Measurements from ENCODE around the gene CTNNA2.

Gene CTNNA2

DNA sequence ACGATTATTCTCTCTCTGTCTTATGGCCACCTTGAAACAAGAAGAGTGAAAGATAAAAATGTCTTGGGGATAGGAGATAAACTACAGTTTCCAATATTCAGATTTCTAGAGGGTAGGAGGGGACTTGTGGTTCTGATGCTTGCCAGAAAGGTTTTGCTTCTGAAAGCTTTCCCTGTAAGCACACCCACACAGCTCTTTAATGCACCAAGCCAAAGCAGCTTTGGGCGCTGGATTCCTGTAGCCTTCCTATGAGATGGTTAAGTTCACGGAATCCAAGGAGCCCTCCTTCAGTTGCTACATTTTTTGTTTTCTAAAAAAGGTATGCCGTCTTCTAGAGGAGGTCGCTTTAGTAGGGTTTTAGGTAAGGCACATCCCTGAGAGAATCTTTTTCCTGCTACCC is 786.8 kb downstream of the CTNNA2 start:
- DNase-seq = no peak

GRCh38 chr2:80300346-80300745 is 787.5 kb downstream of the CTNNA2 start:
- DNase-seq = no peak

DNA sequence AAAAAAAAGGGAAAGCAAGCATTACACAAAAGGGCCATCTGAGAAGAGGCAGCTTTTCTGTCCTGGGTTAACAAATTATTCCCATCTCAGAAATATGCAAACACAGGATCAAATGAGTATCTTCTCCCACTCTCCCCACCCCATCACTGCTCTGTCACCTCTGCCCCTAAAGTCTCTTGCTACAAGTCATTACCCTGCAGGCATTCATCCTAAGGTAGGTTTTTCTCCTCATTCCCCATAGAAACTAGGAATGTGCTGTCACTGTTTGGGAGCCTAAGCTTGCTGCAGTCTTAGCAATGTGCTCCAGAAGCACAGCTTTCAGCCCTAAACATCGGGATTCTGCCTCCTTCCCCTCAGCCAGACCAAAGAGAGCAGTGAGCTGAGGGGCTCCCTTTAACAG is 788.1 kb downstream of the CTNNA2 start:
- no peak for DNase-seq

- no peak for DNase-seq
These were observed 789.1 kb downstream of the CTNNA2 start for GRCh38 chr2:80302001-80302313.

GRCh38 chr2:80302314-80303005 is 789.6 kb downstream of the CTNNA2 start:
- no peak for DNase-seq

DNA sequence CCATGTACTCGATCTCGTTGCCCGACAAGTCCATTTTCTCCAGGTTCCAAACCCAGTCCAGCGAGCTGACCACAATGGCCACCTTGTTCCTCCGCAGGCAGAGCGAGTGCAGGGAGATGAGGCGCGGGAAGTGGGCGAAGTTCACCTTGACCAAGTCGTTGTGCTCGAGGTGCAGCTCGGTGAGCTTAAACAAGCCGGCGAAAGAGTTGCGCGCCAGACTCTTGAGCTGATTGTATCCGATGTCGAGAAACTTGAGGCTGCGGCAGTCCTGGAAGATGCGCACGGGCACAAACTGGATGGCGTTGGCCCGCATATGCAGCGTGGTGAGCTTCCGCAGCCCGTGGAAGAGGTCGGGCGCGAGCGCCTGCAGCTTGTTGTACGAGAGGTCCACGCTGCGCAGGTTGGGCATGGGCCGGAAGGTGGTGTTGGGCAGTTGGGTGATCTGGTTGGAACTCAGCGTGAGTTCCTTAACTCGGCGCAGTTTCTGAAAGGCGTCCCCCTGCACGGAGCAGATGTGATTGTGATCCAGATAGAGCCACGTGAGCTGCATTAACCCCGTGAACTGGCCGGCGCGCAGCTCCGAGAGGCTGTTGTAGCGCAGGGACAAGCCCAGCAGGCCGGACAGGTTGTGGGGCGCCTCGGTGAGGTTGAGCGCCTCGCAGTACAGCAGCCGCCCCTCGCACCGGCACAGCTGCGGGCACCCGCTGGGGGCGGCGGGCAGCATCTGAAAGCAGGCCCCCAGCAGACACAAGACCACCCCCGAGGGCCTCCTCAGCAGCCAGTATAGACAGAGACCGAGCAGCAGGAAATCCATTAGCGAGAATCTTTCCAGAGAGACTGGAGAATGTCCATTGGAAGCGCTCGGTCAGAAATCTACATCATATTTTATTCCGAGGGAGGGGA is 790.4 kb downstream of the CTNNA2 start:
- no peak for DNase-seq

DNA sequence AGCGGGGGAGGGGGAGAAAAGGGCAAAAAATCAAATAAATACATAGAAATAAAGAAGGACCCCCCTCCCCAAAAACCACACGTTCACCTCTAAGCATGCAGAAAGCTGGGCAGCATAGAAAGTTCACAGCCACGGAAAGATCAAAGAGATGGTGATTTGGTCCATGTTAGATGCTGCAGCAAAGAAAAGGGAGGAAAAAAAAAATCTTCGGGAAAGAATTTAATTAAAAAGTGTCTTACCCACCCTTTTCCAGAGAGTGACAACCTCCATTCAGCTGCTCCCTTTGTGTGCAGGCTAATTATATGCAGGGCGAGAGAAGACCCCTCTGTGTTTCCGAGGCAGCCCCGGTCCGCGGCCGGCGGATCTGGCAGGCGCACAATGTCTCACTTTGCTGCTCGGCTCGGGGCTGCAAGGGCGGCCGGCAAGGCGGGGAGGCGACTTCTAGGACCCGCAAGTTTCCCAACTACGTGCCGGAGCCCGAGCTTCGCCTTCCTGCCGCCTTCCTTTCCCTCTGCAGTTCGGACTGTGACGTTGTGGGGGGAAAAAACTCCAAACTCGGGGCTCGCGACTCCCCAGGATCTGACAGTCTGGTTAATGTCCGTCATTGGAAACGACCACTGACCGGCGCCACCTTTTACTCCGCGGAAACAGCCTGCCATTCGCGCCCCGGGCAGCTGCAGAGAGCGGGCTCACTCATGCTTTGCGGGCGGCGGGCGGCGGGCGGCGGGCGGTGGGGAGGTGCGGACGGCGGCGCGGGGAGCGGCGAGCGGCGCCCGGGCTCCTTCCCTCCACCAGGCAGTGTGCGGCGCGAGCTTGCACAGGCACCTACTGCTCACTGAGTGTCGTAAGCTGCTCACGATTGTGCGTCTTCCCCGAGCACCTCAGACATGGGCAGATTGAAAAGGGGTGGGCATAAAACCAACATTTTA is 791.3 kb downstream of the CTNNA2 start, which contains the start of gene LRRTM1:
LRRTM1 (minus strand) TSS at position 844 of the 929 bp plus-strand sequence. CDS start 933 bp downstream, outside the sequence.
- DNase-seq = peak; percentile 23

DNA sequence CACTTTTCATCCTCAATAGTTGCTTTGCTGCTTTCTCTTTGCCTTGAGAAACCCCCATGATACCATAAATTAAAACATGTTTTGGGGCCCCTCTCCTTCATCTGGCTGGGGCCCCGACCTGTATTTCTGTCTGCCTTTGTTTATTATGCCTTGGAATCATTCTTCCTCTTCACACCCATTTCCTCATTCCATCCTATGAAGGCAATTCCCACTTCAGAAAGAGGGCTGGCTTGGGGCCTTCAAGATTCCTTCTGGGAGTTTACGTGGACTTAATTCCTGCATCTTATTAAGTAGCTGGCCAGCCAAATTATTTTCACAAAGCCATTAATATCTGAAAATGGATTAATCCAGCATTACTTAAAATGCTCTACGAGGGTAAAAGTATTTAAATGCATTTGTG is 798.5 kb downstream of the CTNNA2 start:
- DNase-seq = no peak

DNA sequence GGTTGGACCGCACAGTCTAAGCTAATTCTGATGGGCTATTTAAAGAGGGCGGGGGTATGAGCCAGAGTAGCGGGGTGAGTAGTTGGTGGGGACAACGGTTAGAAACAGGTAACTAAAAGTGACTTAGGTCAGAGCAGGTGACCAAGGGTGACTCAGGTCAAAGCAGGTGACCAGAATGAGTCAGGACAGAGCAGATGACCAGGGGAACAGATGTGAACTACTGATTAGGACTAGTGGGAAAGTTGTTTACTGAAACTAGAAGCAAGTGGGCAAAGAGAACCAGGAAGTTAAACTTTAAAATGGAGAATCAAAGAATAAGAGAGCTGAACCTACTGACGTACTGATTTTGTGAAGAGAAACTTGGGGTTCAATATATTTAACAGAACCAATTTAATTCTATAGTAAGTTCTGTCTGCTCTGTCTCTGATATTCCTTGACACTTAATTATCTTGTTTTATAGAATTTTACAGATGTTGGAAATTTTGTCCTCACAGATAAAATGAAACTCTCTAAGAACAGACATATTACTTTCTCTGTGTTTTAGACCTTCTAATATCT is 799.5 kb downstream of the CTNNA2 start:
- DNase-seq = no peak

DNA sequence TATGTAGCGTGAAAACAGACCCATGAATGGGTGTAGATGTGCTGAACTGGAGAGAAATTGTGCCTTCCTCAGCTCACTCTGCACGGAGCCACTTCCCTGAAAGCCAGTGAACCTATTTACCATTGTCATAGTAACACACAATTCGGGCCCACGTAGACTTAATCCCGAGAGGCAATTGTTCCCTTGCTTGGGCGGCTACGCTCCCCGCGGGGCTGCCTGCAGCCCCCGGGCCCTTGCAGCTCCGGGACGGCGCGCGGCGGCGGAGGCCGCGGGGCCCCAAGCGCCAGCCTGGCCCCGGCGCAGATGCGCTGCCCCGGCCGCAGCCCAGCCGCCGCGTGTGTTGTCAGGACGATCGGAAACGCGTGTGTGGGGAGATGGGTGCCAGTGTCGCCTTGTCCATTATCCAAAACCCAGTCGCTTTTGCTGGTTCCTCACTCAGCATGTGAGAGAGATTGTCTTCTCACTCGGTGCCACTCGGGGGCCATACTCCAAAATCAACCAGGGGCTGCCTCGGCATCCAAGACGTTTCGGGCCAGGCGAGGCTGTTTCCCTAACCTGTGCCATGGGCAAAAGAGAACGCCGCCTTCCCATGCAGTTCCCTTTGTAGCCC is 809.6 kb downstream of the CTNNA2 start:
- no peak for DNase-seq

GRCh38 chr2:80322958-80323357 is 810.1 kb downstream of the CTNNA2 start:
- no peak for DNase-seq

GRCh38 chr2:80323610-80324009 is 810.8 kb downstream of the CTNNA2 start:
- peak; percentile 45 for DNase-seq

DNA sequence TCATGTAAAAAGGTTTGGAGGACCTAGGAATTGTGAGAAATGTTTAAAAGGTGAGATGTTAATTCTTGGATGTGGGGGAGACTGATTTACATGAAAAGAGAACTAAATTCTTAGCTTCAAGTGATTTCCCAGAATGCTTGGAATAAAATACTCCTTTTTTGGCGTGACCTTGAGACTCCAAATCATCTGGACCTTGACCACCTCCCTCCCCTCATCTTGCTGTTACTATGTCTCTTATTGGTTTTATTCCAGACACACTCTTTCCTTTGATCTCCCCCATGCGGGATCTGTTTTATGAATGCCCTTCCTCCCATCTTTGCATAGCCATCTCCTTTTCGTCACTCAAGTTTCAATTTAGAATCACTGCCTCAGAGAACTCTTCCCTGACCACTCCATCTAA is 811.7 kb downstream of the CTNNA2 start:
- DNase-seq = no peak

- peak; percentile 63 for DNase-seq
These were observed 813.4 kb downstream of the CTNNA2 start for GRCh38 chr2:80326214-80326613.

DNA sequence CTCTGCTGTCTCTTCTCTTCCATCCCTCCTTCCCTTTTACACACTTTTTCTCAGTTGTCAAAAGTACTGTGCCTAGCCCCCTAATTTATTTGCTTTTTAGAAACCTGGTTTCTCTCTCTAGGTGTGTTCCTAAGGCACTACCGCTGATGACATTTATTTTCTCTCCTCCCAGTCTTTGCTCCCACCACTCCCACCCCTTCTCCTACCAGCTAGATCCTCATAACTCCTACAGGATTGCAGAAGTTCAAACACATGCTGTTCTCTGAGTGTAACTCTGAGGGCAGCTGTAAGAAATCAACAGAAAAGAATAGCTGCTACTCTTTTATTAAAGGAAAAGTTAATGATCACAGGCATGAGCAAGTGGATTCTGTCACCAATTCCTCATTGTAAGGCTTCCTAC is 814.0 kb downstream of the CTNNA2 start:
- no peak for DNase-seq

DNA sequence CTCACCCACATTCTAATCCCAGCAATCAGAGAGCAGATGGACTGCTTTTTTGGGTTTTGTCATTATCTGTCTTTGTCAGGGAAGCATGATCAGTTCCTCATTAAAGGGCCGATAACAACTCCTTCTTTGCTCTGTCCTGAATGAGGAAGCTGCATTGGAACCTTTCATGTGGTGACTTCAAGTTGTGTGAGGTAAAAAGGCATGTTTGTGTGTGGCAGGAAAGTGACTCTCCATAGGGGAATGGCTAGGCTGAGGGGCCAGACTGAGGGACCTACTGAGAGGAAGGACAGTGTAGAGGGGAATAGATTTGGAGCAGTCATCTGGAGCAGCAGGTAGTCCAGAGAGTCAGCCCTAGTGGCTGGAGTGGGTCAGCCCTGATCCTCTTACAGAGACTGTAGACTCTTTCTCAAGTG is 815.3 kb downstream of the CTNNA2 start:
- DNase-seq = no peak

DNA sequence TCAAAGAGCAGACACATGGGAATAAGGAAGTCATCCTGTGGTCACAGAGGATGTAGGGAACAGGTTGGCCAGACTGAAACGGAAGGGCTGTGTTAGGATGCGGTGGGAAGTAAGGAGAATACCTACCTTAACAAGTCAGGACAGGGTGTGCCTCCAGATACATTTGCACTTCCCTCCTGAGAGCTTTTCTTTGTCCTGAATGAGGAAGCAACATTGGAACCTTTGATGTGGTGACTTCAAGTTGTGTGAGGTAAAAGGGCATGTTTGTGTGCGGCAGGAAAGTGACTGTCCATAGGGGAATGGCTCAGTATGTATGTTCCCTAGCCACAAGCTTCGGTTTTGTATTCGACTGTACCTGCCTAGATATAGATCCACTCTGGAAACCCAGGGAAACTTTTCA is 816.6 kb downstream of the CTNNA2 start:
- DNase-seq = no peak

DNA sequence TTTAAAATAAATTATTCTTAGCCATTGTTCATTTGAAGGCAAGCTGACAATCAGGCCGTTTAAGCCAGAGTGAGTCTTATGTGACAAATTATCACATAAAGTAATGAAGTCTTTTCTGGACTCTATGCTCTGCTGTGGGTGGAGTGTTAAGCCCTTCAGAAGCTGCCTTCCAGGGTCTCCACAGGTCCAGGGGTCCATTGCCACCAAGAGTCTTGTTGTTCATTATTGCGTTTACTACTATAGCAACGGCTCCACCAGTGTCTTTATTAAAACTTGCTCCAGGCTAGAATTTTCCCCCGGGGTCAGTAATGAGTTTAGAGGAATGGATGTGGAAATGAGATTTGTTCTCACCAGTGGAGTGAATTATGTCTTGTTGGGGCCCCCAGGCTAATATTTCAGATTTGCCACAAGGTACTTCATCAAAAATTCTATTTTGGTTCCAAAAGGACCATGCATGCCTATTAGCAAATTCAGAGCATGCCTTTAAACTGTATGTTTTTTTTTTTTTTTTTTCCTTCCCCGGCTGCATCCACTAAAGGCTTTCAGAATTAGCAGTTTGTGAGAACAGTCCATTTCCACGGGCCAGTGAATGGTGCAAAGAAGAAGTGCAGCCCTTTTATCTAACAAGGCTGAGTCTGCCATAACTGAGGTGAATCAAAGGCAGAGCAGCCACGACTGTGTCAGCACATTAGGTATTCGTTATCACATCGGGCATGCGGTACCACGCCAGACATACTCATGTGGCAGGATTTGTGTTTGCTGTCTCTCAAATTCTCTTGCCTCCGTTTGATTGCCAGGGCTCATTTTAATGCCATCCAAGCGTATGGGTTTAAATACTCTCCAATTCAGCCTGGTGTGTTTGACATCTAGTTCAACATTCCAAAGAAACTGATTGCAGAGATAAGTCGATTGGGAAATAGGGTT is 817.9 kb downstream of the CTNNA2 start:
- DNase-seq = no peak

GRCh38 chr2:80333886-80334285 is 821.0 kb downstream of the CTNNA2 start:
- DNase-seq = no peak

DNA sequence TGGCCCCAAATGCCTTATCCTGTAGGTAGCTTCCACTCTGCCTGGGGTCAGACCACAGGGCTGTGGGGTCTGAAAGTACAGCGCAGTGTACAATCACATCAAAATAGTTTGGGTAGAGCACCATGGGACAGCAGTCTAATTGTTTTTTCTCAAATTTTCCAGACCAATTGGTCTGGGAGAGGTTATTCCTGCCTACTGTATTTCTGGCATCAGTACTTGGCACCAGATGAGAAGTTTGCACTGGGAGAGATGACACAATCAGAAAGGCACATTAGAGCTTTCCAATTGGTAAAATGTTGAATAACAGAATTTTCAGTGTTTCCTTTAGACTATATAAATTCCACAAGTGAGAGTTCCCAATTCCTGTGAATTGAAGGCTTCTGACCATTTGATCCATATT is 822.6 kb downstream of the CTNNA2 start:
- no peak for DNase-seq

GRCh38 chr2:80338794-80339193 is 825.9 kb downstream of the CTNNA2 start:
- no peak for DNase-seq
